Esophagus muscularis mucosa (tissue), 4 donors: ENCODE results near the gene MAD1L1. TPM values are rescaled to one million over a fixed set of nuclear protein-coding genes. Genes with fewer than 3 reads are reported as not detected.

ENCODE experiments used
- DNase-seq: peaks from one replicate; pipeline ENCODE4 v3.0.0-alpha.2; 2017; ENCODE audit errors: extremely low spot score
- H3K27ac ChIP-seq, 4 donors: fragments of 200-600 bp; sonication (generic); replicated peaks in 1 of 4; 1 replicate in 3 of 4; 2 replicates in 1 of 4; pipeline ENCODE4 v1.5.1; 2016 to 2019; ENCODE audit warnings: mild to moderate bottlenecking in 1 of 4
- H3K27me3 ChIP-seq, 4 donors: fragments of 200-600 bp; sonication (generic); one replicate each; pipeline versions ENCODE4 v1.5.1 to v1.6.0; 2016 to 2019
- H3K36me3 ChIP-seq, 4 donors: fragments of 200-600 bp; sonication (generic); one replicate each; pipeline ENCODE4 v1.5.1; 2016 to 2019
- H3K4me1 ChIP-seq, 4 donors: fragments of 200-600 bp; sonication (generic); one replicate each; pipeline ENCODE4 v1.5.1; 2016 to 2019
- H3K4me3 ChIP-seq, 4 donors: fragments of 200-600 bp; sonication (generic); 1 replicate in 2 of 4; 2 replicates in 2 of 4; pipeline ENCODE4 v1.5.1; 2016 to 2019; ENCODE audit warnings: mild to moderate bottlenecking in 4 of 4, moderate library complexity in 1 of 4
- H3K9me3 ChIP-seq, 4 donors: fragments of 200-600 bp; sonication (generic); 1 replicate in 3 of 4; 2 replicates in 1 of 4; pipeline ENCODE4 v1.5.1; 2016 to 2019
- CTCF ChIP-seq, 3 experiments: fragments of 200-600 bp in 2 of 3; fragments of 450-650 bp in 1 of 3; sonication (generic) in 2 of 3; IDR thresholded peaks; one replicate each; pipeline ENCODE4 v1.5.1; 2017 to 2019; ENCODE audit warnings: antibody characterized with exemption in 3 of 3, mild to moderate bottlenecking in 2 of 3, moderate library complexity in 1 of 3
- EP300 ChIP-seq: sonication (generic); formaldehyde crosslinking; IDR thresholded peaks from one replicate; pipeline ENCODE4 v1.6.1; 2017; ENCODE audit warnings: antibody characterized with exemption
- POLR2A ChIP-seq: fragments of 450-650 bp; IDR thresholded peaks from one replicate; pipeline ENCODE4 v1.6.1; 2017; ENCODE audit warnings: antibody characterized with exemption, moderate library complexity, mild to moderate bottlenecking, low read depth
- POLR2AphosphoS5 ChIP-seq, 2 donors: sonication (generic); formaldehyde crosslinking; IDR thresholded peaks; one replicate each; pipeline ENCODE4 v1.6.1; 2017; ENCODE audit warnings: antibody characterized with exemption in 2 of 2
- WGBS: methylation state at CpG from one replicate; pipeline ENCODE4 v1.1.5; 2018; 5-methylcytosine and 5-hydroxymethylcytosine counted together
- intact Hi-C: fragments of 100-400 bp; cut with DNase I; formaldehyde crosslinking; loops from one replicate; pipeline ENCODE4 v1.15.1; 2023
- total RNA-seq, 4 donors: library from RNA; depleted of rRNA; stranded (reverse); fragments of >200 nt; gene quantifications; one replicate each; pipeline versions ENCODE4 v1.1.0 to v1.2.1, GENCODE V29; 2016

MAD1L1 gene
- total RNA-seq, 4 donors from 2014 or later: 22.2 to 33.1 (median 29.5) TPM

GRCh38 chr7:2103071-2103898, 129.5 kb downstream of the MAD1L1 start:
- Histone ChIP-seq H3K27ac (peak overlapping the region in 3 of 4 donors; percentile 62 to 76 (median 62)), H3K36me3 (no peaks in the 10 kb centered on the region), H3K4me1 (peaks cover 33 to 58% (median 50%) of the 10 kb centered on the region in 4 donors), H3K27me3 (no peaks in the 10 kb centered on the region), H3K4me3 (peak overlapping the region in 1 of 4 donors; percentile 25), H3K9me3 (no peaks in the 10 kb centered on the region)
- 94% methylated on average over 22 of the region's 39 CpGs for WGBS
- intact Hi-C loops: loop anchor here (10.0 kb wide), 1 partner anchor 518 kb away; no protein-coding TSS in a partner anchor
- peak in 2 of 3 experiments; percentile 10 to 30 for TF ChIP-seq CTCF (IDR thresholded peaks at IDR 0.05)
- no peak for TF ChIP-seq POLR2AphosphoS5 (IDR thresholded peaks at IDR 0.05)
- TF ChIP-seq EP300: no peak
- no peak for TF ChIP-seq POLR2A
- DNase-seq: no peak

GRCh38 chr7:2102375-2102723, 130.4 kb downstream of the MAD1L1 start:
- no peak overlapping the region for H3K27ac ChIP-seq
- H3K9me3 ChIP-seq: no peaks in the 10 kb centered on the region
- H3K36me3 ChIP-seq: no peaks in the 10 kb centered on the region
- no peak for DNase-seq
- TF ChIP-seq EP300 (no peak), POLR2A (no peak), CTCF (IDR thresholded peaks at IDR 0.05) (no peak), POLR2AphosphoS5 (IDR thresholded peaks at IDR 0.05) (no peak)
- peaks cover 33 to 52% (median 47%) of the 10 kb centered on the region in 4 donors for H3K4me1 ChIP-seq
- H3K4me3 ChIP-seq: no peak overlapping the region
- 94% methylated on average over 7 of the region's 7 CpGs for WGBS
- intact Hi-C loops: loop anchor here (10.0 kb wide), 1 partner anchor 518 kb away; no protein-coding TSS in a partner anchor
- no peaks in the 10 kb centered on the region for H3K27me3 ChIP-seq

- no peak for TF ChIP-seq EP300
- no peak for TF ChIP-seq POLR2A
- TF ChIP-seq CTCF (IDR thresholded peaks at IDR 0.05): no peak
- no peak for TF ChIP-seq POLR2AphosphoS5 (IDR thresholded peaks at IDR 0.05)
- H3K27ac ChIP-seq: no peak overlapping the region
- H3K36me3 ChIP-seq: no peaks in the 10 kb centered on the region
- peaks cover 31 to 46% (median 41%) of the 10 kb centered on the region in 4 donors for H3K4me1 ChIP-seq
- WGBS: 96% methylated on average over 19 of the region's 19 CpGs
- no peak overlapping the region for H3K4me3 ChIP-seq
- intact Hi-C loops: loop anchor here (10.0 kb wide), 1 partner anchor 517 kb away; no protein-coding TSS in a partner anchor
- no peaks in the 10 kb centered on the region for H3K27me3 ChIP-seq
- H3K9me3 ChIP-seq: no peaks in the 10 kb centered on the region
- no peak for DNase-seq
Observed at GRCh38 chr7:2101630-2102374, 130.9 kb downstream of the MAD1L1 start.

- Histone ChIP-seq H3K4me1 (peaks cover 24 to 34% (median 30%) of the 10 kb centered on the region in 4 donors), H3K27me3 (no peaks in the 10 kb centered on the region), H3K27ac (no peak overlapping the region), H3K9me3 (no peaks in the 10 kb centered on the region), H3K36me3 (no peaks in the 10 kb centered on the region), H3K4me3 (no peak overlapping the region)
- TF ChIP-seq CTCF (IDR thresholded peaks at IDR 0.05) (no peak), POLR2AphosphoS5 (IDR thresholded peaks at IDR 0.05) (no peak), POLR2A (no peak)
- no peak for DNase-seq
- WGBS: 81% methylated on average over 18 of the region's 31 CpGs
- intact Hi-C loops: loop anchor here (10.0 kb wide), 1 partner anchor 516 kb away; no protein-coding TSS in a partner anchor
Observed at GRCh38 chr7:2100278-2101208, 132.2 kb downstream of the MAD1L1 start.
